ENCODE data around the gene PRLR. TPM values are rescaled to one million over a fixed set of nuclear protein-coding genes. Genes with fewer than 3 reads are reported as not detected.

Gene PRLR
- total and polyA plus RNA-seq, 2 of the 13 experiments (the other 11 are each of a cell fraction or from before 2014, with no cell fraction given), result 12.2 to 13.3 TPM

DNA sequence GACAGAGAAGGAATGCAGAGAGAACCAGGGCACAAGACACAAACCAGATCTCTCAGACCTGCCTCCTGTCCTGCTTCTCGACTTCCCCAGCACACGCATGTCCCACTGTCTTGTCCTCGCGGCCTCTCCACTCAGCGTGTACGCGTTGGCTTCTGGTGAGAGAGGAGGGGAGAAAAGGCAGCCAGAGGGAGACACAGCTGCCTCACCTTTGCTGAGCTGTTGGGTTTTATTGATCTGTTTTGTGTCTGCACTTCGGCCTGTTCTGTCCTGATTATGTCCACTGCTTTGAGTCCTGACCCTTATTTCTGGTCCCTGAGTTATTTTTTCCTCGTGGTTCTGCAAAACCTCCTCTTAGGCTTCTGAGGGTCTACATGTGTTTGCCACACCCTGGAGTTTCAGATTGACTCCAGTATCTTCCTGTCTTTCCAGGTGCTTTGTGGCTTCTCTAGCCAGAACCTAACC is 95.0 kb downstream of the PRLR start:
- Histone ChIP-seq H4K20me1 (ENCODE audit: insufficient read depth, low read length) (no peaks in the 10 kb centered on the region), H3K4me1 (ENCODE audit: insufficient read depth, low read length) (peaks cover 62% of the 10 kb centered on the region), H3K4me2 (ENCODE audit: low read depth, low read length) (peak overlapping the region; percentile 69), H3K27me3 (ENCODE audit: control insufficient read depth in 1 of 2, insufficient read depth in 2 of 2, low read length in 2 of 2) (no peaks in the 10 kb centered on the region), H3K27ac (ENCODE audit: extremely low read length, insufficient read depth, low read length) (peak overlapping the region; percentile 92), H3K79me2 (ENCODE audit: insufficient read depth, low read length) (no peaks in the 10 kb centered on the region), H3K4me3 (replicated peaks in 1 of 3; ENCODE audit: insufficient read depth in 1 of 3, low read depth in 2 of 3, low read length in 3 of 3) (no peak overlapping the region), H3K36me3 (replicated peaks in 1 of 2; ENCODE audit: control insufficient read depth in 1 of 2, insufficient read depth in 2 of 2, low read length in 2 of 2) (no peaks in the 10 kb centered on the region), H2AFZ (ENCODE audit: low read length) (peak overlapping the region; percentile 79), H3K9ac (ENCODE audit: insufficient read depth, low read depth, low read length) (peak overlapping the region; percentile 66), H3K9me3 (ENCODE audit: low read length) (no peaks in the 10 kb centered on the region)
- intact Hi-C loops (cut with micrococcal nuclease; ENCODE audit: unreplicated experiment), result loop anchor here (10.0 kb wide), 1 partner anchor 350 kb away; no protein-coding TSS in a partner anchor
- BruUV-seq (replicated peaks), result no TSS peak
- DNase-seq (ENCODE audit: low spot score), result peak; percentile 41
- FAIRE-seq, result no peak
- CTCF ChIA-PET (ENCODE audit: low intra/inter-chr PET ratio, low total read pairs), result no interaction called here
- in situ Hi-C loops (cut with HindIII; ENCODE audit: extremely low pct_ligation_motif_present, low pct_unique_long_range_greater_than_20kb), result no loop called here
- 34% methylated on average over 9 of the region's 9 CpGs for WGBS (ENCODE audit: low lambda C conversion rate)
- peak; percentile 92 for ATAC-seq
- POLR2A ChIA-PET, result interaction anchor here (0.8 to 1.9 kb wide), 3 partner anchors 10 to 31 kb away, joined by 3 to 12 read pairs (median 4); no protein-coding TSS in a partner anchor
- no peak for TF ChIP-seq MED8 (CRISPR knock-in tag; IDR thresholded peaks at IDR 0.05; ENCODE audit: insufficient replicate concordance)
- no peak for TF ChIP-seq ZNF563 (CRISPR knock-in tag; IDR thresholded peaks at IDR 0.05)
- TF ChIP-seq XBP1 (CRISPR knock-in tag; IDR thresholded peaks at IDR 0.05), result no peak
- TF ChIP-seq MEIS2 (CRISPR knock-in tag; IDR thresholded peaks at IDR 0.05), result no peak
- peak; percentile 31; the same call in 1 of the 2 replicates for TF ChIP-seq ZNF501 (CRISPR knock-in tag; IDR thresholded peaks at IDR 0.05)
- no peak for TF ChIP-seq RBM39 (IDR thresholded peaks at IDR 0.05; ENCODE audit: low read depth, low read length, poor library complexity, severe bottlenecking)
- TF ChIP-seq TEAD3 (CRISPR knock-in tag; optimal IDR thresholded peaks at IDR 0.05; ENCODE audit: borderline replicate concordance), result peak; percentile 68
- peak; percentile 63 for TF ChIP-seq HDAC1 (CRISPR knock-in tag; IDR thresholded peaks at IDR 0.05)
- TF ChIP-seq, protein P1, sequence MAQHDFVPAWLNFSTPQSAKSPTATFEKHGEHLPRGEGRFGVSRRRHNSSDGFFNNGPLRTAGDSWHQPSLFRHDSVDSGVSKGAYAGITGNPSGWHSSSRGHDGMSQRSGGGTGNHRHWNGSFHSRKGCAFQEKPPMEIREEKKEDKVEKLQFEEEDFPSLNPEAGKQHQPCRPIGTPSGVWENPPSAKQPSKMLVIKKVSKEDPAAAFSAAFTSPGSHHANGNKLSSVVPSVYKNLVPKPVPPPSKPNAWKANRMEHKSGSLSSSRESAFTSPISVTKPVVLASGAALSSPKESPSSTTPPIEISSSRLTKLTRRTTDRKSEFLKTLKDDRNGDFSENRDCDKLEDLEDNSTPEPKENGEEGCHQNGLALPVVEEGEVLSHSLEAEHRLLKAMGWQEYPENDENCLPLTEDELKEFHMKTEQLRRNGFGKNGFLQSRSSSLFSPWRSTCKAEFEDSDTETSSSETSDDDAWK (CRISPR knock-in tag; IDR thresholded peaks at IDR 0.05), result no peak
- TF ChIP-seq ZNF652 (CRISPR knock-in tag; IDR thresholded peaks at IDR 0.05; ENCODE audit: borderline replicate concordance, low read depth), result no peak
- TF ChIP-seq SATB2 (CRISPR knock-in tag; IDR thresholded peaks at IDR 0.05), result no peak
- no peak for TF ChIP-seq FOXM1 (CRISPR knock-in tag; IDR thresholded peaks at IDR 0.05)
- TF ChIP-seq ZNF343 (CRISPR knock-in tag; IDR thresholded peaks at IDR 0.05), result no peak
- peak; percentile 45; the same call in 1 of the 2 replicates for TF ChIP-seq ARNTL (CRISPR knock-in tag; IDR thresholded peaks at IDR 0.05)
- TF ChIP-seq HOMEZ (CRISPR knock-in tag; IDR thresholded peaks at IDR 0.05; ENCODE audit: low read depth), result peak; percentile 43; the same call in 1 of the 2 replicates
- TF ChIP-seq SMC3 (IDR thresholded peaks at IDR 0.05; ENCODE audit: low read length), result no peak
- TF ChIP-seq PITX1 (CRISPR knock-in tag; IDR thresholded peaks at IDR 0.05), result peak; percentile 60; the same call in 1 of the 2 replicates
- TF ChIP-seq, protein P2, sequence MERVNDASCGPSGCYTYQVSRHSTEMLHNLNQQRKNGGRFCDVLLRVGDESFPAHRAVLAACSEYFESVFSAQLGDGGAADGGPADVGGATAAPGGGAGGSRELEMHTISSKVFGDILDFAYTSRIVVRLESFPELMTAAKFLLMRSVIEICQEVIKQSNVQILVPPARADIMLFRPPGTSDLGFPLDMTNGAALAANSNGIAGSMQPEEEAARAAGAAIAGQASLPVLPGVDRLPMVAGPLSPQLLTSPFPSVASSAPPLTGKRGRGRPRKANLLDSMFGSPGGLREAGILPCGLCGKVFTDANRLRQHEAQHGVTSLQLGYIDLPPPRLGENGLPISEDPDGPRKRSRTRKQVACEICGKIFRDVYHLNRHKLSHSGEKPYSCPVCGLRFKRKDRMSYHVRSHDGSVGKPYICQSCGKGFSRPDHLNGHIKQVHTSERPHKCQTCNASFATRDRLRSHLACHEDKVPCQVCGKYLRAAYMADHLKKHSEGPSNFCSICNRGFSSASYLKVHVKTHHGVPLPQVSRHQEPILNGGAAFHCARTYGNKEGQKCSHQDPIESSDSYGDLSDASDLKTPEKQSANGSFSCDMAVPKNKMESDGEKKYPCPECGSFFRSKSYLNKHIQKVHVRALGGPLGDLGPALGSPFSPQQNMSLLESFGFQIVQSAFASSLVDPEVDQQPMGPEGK (CRISPR knock-in tag; IDR thresholded peaks at IDR 0.05), result no peak
- peak; percentile 68; the same call in 1 of the 2 replicates for TF ChIP-seq FLYWCH1 (CRISPR knock-in tag; IDR thresholded peaks at IDR 0.05)
- peak; percentile 100 for TF ChIP-seq ZBTB38 (CRISPR knock-in tag; IDR thresholded peaks at IDR 0.05)
- TF ChIP-seq ZNF784 (CRISPR knock-in tag; IDR thresholded peaks at IDR 0.05; ENCODE audit: borderline replicate concordance), result 0 out of 2 replicates have a peak, but pooled peaks have one; percentile 11
